Sciatic nerve (tissue), 2 donors: ENCODE data around the gene SPTBN1. TPM values are rescaled to one million over a fixed set of nuclear protein-coding genes. Genes with fewer than 3 reads are reported as not detected.
A peak's percentile ranks its signal among the peaks of the same experiment; 100 is the strongest.

Experiments
- ATAC-seq: fragments of 200-7000 bp; cut with Tn5 transposase; one replicate; pipeline ENCODE4 v1.9.1; 2020; ENCODE audit warnings: mild to moderate bottlenecking, moderate library complexity
- DNase-seq: peaks from one replicate; pipeline ENCODE4 v3.0.0-alpha.2; 2020; ENCODE audit warnings: low spot score
- intact Hi-C: fragments of 100-400 bp; cut with DNase I; formaldehyde crosslinking; loops from one replicate; pipeline ENCODE4 v1.14.2; 2022
- total RNA-seq: library from RNA; stranded (reverse); fragmentation: NEBNext Ultra II Directional; extraction: Animal tissue kit (Norgen Biotek cat#: 25700); gene quantifications from one replicate; pipeline ENCODE4 v1.2.1, GENCODE V29; 2021
- donor health status: DM: no; HTN: no; CAD: no.
- donor health status: DM: no; HTN: no; CAD: no.

The SPTBN1 gene
- total RNA-seq, 1 donor from 2014 or later = 1,016 TPM

DNA sequence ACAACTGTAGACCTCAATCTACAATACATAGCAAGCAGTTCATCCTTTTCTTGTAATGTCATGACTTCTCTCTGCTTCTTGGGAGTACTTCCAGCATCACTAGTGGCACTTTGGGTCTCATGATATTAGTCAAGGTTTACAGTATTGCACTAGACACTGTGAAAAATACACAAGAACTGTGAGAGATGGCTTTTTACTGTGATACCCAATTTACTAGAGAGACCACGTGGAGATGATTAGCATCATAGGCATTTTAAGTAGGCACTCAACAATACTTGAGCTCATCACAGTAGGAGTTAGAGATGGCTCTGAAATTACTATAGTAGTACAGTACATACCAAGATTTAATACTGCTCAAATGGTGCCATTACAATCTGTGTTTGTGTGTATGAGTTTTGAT, 154.6 kb downstream of the SPTBN1 start:
- DNase-seq (no peak), ATAC-seq (no peak)
- intact Hi-C loops = no loop called here

GRCh38 chr2:54611830-54612545, 155.9 kb downstream of the SPTBN1 start:
- intact Hi-C loops = no loop called here
- ATAC-seq = no peak

DNA sequence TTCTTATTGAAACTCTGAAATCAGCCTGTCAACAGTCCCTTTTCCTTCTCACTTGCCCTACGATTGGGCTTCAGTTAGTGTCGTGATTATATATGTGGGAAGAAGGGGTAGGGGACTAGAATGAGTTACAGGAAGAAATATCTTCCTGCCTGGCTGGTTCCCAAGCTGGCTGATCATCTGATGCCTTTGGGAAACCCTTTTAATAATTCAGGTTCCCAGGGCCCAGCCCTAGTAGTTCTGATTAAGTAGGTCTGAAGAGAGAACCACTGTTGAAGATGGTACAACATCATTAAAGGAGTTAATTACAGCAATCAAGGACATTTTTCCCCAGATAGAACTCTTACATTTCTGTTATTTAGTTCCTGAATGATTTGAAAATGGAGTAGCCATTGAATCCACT, 157.3 kb downstream of the SPTBN1 start:
- ATAC-seq (no peak), DNase-seq (no peak)
- intact Hi-C loops = no loop called here

More at GRCh38 chr2:54611830-54612545, 155.9 kb downstream of the SPTBN1 start:
- DNase-seq = no peak

- DNase-seq = no peak
- intact Hi-C loops = no loop called here
- ATAC-seq = peak; percentile 23
Observed at GRCh38 chr2:54613794-54614257, 157.7 kb downstream of the SPTBN1 start.

- intact Hi-C loops = no loop called here
- no peak for DNase-seq
- ATAC-seq = no peak
Observed at GRCh38 chr2:54614819-54615218, 158.7 kb downstream of the SPTBN1 start.

DNA sequence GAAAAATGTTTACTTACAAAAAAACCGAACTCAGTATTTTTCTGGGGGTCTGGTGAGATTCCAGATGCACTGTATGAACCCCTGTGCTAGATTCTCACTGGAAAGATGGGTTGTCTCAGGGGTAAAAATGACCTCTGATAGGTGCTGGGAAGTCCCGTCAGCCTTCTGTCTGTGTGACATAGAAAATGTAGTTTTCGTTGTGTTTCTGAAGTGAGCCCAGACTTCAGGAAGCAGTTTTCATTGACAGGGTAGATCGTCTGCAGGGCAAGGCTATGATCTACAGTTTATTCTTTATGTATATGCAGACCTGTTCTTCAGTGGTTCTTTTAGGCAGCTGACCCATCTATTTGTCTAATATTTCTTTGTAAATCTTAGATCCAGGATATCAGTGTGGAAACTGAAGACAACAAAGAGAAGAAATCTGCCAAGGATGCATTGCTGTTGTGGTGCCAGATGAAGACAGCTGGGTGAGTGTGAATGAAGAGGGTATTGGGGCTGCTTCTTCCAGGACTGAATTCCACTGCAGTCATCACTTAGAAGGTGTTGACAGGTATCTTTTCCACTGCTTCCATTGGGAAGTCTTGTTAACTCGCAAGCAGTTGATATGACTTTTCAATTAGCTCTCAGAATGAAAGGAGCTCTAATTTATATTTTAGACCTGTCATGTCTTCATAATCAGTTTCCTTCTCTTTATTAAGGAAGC, 159.9 kb downstream of the SPTBN1 start:
- ATAC-seq (no peak), DNase-seq (no peak)
- intact Hi-C loops = no loop called here

- intact Hi-C loops = no loop called here
Observed at GRCh38 chr2:54617409-54617808, 161.3 kb downstream of the SPTBN1 start.

DNA sequence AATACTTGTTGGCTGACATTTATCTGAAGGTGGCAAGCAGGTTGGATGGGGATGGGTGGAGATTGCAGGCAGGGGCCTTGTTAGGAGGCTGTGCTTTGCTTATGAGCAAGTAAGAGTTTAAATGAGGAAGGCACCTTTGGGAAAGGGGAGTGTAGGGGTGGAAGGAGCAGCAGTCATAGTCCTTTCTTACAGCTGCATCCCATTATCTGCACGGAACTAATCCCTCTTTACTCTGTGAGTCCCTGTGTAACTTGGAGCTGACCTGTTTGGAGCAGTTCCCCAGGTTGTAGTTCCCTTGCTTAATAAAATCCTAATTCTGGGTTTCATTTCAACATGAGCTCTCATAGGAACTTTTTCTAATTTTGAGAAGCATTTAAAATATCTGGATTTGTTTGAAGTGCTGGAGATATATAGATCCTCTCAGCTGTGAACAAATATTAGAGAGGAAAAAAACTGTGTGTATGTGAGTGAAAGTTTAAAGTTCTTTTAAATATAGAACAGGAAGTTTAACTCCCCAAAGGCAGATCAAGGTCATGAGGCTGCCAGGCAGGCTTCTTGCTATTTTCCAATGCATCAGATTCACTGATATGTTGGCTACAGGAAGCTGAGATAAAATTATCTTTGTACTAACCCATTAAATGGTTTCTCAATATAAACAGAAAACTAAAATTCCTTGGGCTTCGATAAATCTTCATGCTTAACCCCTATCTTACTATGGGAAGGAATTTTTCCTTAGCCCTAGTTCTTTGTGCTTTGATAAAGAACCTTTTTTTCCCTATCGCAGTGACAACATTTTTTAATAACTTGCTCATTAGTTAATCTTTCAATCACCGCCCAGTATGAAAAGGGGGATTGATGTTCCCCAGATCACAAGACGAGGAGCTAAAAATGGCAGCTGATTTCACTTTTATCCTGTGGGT, 162.8 kb downstream of the SPTBN1 start:
- intact Hi-C loops = no loop called here
- DNase-seq (no peak), ATAC-seq (peak; percentile 35)

More at GRCh38 chr2:54617409-54617808, 161.3 kb downstream of the SPTBN1 start:
- DNase-seq (no peak), ATAC-seq (no peak)

GRCh38 chr2:54619660-54620231, 163.6 kb downstream of the SPTBN1 start:
- no peak for DNase-seq
- intact Hi-C loops = no loop called here
- no peak for ATAC-seq

- no peak for ATAC-seq
- no peak for DNase-seq
- intact Hi-C loops = no loop called here
Observed at GRCh38 chr2:54620948-54621347, 164.8 kb downstream of the SPTBN1 start.

DNA sequence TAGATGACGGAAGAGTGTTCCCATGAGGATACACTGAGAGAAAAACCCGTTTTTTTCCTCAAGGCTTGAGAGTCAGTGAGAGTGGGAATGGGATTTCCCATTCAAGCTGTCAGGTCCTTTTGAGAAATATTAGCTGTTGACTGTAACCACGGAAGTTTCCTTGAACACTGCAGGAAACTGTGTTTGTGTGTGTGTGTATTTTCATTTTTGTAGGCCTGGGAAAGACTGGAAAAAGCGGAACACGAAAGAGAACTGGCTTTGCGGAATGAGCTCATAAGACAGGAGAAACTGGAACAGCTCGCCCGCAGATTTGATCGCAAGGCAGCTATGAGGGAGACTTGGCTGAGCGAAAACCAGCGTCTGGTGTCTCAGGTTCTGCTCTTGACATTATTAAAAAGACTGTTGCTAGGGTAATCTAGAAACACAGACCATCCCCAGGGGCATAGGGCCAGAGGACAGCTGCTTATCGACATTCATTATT, 168.5 kb downstream of the SPTBN1 start:
- no peak for ATAC-seq
- no peak for DNase-seq
- intact Hi-C loops = no loop called here

- ATAC-seq = no peak
- DNase-seq = no peak
- intact Hi-C loops = no loop called here
Observed at GRCh38 chr2:54626131-54626530, 170.0 kb downstream of the SPTBN1 start.

DNA sequence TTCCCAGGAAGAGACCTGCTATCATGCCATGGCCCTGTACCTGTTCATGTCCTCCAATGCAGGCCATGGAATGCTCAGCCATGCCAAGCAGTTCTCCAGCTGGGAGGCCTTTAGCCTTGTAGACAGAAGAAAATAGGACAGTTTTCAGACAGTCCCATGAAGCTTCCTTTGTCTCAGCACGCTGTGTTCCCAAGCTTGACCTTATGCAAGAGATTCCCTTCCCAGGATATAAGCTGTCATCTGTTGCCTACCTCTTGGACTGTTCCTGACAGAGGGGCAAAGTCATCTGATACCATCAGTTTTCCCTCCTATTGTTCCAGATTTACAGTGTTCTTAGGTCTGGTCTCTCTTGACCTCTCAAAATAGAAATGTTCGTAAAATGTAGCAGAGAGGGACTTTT, 170.8 kb downstream of the SPTBN1 start:
- ATAC-seq (no peak), DNase-seq (no peak)
- intact Hi-C loops = no loop called here

GRCh38 chr2:54627973-54628372, 171.8 kb downstream of the SPTBN1 start:
- DNase-seq (no peak), ATAC-seq (no peak)
- intact Hi-C loops = no loop called here

- ATAC-seq = no peak
- intact Hi-C loops = no loop called here
- DNase-seq = no peak
Observed at GRCh38 chr2:54628418-54628817, 172.3 kb downstream of the SPTBN1 start.

DNA sequence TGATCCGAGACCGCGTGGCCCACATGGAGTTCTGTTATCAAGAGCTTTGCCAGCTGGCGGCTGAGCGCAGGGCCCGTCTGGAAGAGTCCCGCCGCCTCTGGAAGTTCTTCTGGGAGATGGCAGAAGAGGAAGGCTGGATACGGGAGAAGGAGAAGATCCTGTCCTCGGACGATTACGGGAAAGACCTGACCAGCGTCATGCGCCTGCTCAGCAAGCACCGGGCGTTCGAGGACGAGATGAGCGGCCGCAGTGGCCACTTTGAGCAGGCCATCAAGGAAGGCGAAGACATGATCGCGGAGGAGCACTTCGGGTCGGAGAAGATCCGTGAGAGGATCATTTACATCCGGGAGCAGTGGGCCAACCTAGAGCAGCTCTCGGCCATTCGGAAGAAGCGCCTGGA, 172.8 kb downstream of the SPTBN1 start:
- ATAC-seq = no peak

DNA sequence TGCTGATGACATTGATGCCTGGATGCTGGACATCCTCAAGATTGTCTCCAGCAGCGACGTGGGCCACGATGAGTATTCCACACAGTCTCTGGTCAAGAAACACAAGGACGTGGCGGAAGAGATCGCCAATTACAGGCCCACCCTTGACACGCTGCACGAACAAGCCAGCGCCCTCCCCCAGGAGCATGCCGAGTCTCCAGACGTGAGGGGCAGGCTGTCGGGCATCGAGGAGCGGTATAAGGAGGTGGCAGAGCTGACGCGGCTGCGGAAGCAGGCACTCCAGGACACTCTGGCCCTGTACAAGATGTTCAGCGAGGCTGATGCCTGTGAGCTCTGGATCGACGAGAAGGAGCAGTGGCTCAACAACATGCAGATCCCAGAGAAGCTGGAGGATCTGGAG, 173.3 kb downstream of the SPTBN1 start:
- intact Hi-C loops = no loop called here
- ATAC-seq = peak; percentile 4
- no peak for DNase-seq

More for the DNA sequence above, 172.8 kb downstream of the SPTBN1 start:
- intact Hi-C loops = no loop called here
- no peak for DNase-seq

- DNase-seq (no peak), ATAC-seq (peak; percentile 38)
Observed at GRCh38 chr2:54629914-54630857, 174.1 kb downstream of the SPTBN1 start.

More at GRCh38 chr2:54629914-54630857, 174.1 kb downstream of the SPTBN1 start:
- intact Hi-C loops = no loop called here
